H1 (cell line): ENCODE data around the gene PAX9. TPM values are rescaled to one million over a fixed set of nuclear protein-coding genes. Genes with fewer than 3 reads are reported as not detected.

Experiments used
- JUN ChIP-seq: IDR thresholded peaks from 2 replicates; pipeline ENCODE4 v1.6.1; 2011; ENCODE audit warnings: low read depth, mild to moderate bottlenecking, improper control_type of control experiment, low read length
- polyA plus RNA-seq, 7 experiments: library from polyadenylated mRNA; depleted of rRNA in 3 of 7; stranded (reverse) in 5 of 7; unstranded in 2 of 7; fragments of >200 nt in 5 of 7; fragments of 200-250 nt in 2 of 7; gene quantifications; 1 replicate in 5 of 7; 2 replicates in 1 of 7; 4 replicates in 1 of 7; pipeline versions ENCODE4 v1.2.1 to v1.2.3, GENCODE V29; 2011 to 2013; ENCODE audit warnings: missing spikeins in 2 of 7, mixed read lengths in 2 of 7
- total RNA-seq: library from RNA; stranded (reverse); fragmentation: NEBNext Ultra II Directional; extraction: Animal tissue kit (Norgen Biotek cat#: 25700); gene quantifications from 2 replicates; pipeline ENCODE4 v1.2.1, GENCODE V29; 2021

Gene PAX9
- total and polyA plus RNA-seq, 2 of the 8 experiments (the other 6 are each of a cell fraction or from before 2014, with no cell fraction given) = 0.05 TPM; not detected in 1

DNA sequence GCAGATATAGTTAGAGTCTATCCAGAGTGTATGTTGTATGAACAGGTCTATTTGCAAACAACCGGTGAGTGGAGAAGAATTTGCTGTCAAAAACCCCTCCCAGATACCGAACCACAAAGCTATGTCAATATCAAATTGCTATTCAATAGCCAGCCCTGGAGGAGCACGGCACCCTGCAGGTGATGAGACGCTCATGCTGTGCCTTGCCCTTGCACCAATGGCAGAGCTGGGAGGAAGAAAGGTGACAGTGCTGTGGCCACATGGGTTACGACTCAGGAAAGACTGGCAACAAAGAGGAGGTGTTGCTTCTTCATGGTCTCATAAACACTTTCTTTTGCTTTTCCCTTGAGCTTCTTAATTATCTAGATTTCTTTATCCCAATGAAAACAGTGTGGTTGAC is 55.7 kb downstream of the PAX9 start (continued):
- TF ChIP-seq JUN = no peak
- TF ChIP-seq, all 59 proteins: peak for 2
